NCI-H1417 (cell line): Measurements from ENCODE around the gene ARPC3.
A peak's percentile ranks its signal among the peaks of the same experiment; 100 is the strongest.
"Not testable (repeated sequence)": the region's sequence is repeated elsewhere in the genome, so short reads cannot be mapped to it uniquely, and the experiment has no call there.

Experiments
- DNase-seq, 3 experiments: peaks; one replicate each; lab custom pipeline; 2025; lab: John Stamatoyannopoulos, UW

The ARPC3 gene

GRCh38 chr12:110417113-110417512, 33.0 kb downstream of the ARPC3 start:
- not testable (repeated sequence) for DNase-seq

- not testable (repeated sequence) for DNase-seq
These were observed 40.1 kb downstream of the ARPC3 start for GRCh38 chr12:110410086-110410485.

- DNase-seq, result not testable (repeated sequence)
These were observed 44.9 kb downstream of the ARPC3 start for GRCh38 chr12:110405126-110405662.

- peak; percentile 83 to 97 (median 94) for DNase-seq
These were observed 46.0 kb downstream of the ARPC3 start for GRCh38 chr12:110403976-110404682.

GRCh38 chr12:110403146-110403975, 46.8 kb downstream of the ARPC3 start, which contains the start of gene ANAPC7:
Gene ANAPC7, minus strand, starts transcription at chr12:110403708. Its CDS starts 81 bp downstream, at chr12:110403627.
- peak; percentile 93 to 97 (median 95) for DNase-seq
